ENCODE data around the gene DSCAML1. TPM values are rescaled to one million over a fixed set of nuclear protein-coding genes. Genes with fewer than 3 reads are reported as not detected.

Gene DSCAML1
- total RNA-seq, 4 donors from 2014 or later: 0.54 to 1.8 (median 0.99) TPM

DNA sequence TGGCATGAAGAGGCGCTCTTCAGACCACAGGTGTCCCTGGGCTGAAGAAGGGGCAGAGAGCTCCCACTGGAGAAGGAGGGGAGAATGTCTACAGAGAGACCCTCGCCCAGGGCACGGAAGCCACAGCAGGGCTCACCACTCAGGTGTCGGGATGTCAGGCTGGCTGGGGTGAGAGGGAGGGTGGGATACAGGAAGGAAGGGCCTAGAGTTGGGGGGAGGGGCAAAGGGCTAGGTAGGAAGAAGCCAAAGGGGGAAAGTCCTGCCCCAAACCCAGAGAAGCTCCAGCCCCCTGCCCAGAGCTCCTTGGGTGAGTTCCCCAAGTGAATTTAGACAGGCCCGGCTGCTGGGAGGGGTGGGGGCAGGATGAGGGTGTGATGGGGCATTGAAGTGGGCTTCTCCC is 237.3 kb downstream of the DSCAML1 start:
- no peaks in the 10 kb centered on the region for H3K36me3 ChIP-seq
- H3K27me3 ChIP-seq: no peaks in the 10 kb centered on the region
- H3K4me1 ChIP-seq: peaks cover 0 to 3% of the 10 kb centered on the region in 2 donors
- DNase-seq: no peak
- WGBS, 2 donors: 81 to 95% methylated on average over 5 of the region's 5 CpGs
- TF ChIP-seq POLR2A (IDR thresholded peaks at IDR 0.05): no peak
- TF ChIP-seq, protein P1, sequence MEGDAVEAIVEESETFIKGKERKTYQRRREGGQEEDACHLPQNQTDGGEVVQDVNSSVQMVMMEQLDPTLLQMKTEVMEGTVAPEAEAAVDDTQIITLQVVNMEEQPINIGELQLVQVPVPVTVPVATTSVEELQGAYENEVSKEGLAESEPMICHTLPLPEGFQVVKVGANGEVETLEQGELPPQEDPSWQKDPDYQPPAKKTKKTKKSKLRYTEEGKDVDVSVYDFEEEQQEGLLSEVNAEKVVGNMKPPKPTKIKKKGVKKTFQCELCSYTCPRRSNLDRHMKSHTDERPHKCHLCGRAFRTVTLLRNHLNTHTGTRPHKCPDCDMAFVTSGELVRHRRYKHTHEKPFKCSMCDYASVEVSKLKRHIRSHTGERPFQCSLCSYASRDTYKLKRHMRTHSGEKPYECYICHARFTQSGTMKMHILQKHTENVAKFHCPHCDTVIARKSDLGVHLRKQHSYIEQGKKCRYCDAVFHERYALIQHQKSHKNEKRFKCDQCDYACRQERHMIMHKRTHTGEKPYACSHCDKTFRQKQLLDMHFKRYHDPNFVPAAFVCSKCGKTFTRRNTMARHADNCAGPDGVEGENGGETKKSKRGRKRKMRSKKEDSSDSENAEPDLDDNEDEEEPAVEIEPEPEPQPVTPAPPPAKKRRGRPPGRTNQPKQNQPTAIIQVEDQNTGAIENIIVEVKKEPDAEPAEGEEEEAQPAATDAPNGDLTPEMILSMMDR (IDR thresholded peaks at IDR 0.05): no peak
- no peak overlapping the region for H3K4me3 ChIP-seq (replicated peaks in 1 of 3)
- H3K9me3 ChIP-seq: no peaks in the 10 kb centered on the region
- no peak overlapping the region for H3K27ac ChIP-seq
- intact Hi-C loops (cut with DNase I): no loop called here

GRCh38 chr11:117557361-117557760 is 239.7 kb downstream of the DSCAML1 start:
- Histone ChIP-seq H3K4me1 (peaks cover 0 to 3% of the 10 kb centered on the region in 2 donors), H3K9me3 (no peaks in the 10 kb centered on the region), H3K27me3 (no peaks in the 10 kb centered on the region), H3K36me3 (no peaks in the 10 kb centered on the region), H3K4me3 (replicated peaks in 1 of 3) (no peak overlapping the region), H3K27ac (no peak overlapping the region)
- no peak for TF ChIP-seq POLR2A (IDR thresholded peaks at IDR 0.05)
- TF ChIP-seq, protein P1 (IDR thresholded peaks at IDR 0.05): no peak
- WGBS, 2 donors: 70% methylated on average over 7 of the region's 7 CpGs
- DNase-seq: no peak
- intact Hi-C loops (cut with DNase I): no loop called here

DNA sequence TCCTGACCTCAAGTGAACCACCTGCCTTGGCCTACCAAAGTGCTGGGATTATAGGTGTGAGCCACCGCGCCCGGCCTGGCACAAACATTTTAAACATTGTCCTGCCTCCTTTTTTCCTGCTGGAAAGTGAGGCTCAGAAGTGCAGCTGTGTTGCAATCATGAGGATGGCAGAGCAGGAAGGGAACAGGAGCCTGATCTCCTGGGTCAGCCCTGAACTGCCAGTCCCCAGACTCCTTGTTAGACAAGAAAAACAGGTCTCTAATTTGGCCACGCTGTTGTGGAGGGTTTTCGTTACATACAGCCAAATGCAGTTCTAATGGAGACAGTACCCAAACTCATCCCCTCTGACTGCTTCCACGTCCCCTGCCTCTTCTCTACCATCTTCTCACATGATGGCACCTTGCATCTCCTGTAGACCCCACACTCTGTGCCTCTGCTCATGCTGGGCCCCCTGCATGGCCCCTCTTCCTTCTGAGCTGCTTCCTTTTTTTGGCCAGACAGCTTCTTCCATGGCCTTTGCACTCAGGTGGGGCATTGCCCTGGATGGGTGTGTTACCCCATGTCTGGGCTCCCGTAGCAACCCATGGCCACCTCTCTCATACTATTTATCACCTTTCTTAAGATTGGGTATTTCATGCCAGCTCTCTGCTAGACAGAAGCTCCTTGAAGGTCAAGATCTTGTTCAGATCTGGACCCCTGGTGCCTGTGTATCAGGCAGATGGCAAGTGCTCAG is 242.2 kb downstream of the DSCAML1 start:
- H3K4me3 ChIP-seq (replicated peaks in 1 of 3): no peak overlapping the region
- 79 to 86% methylated on average over 7 of the region's 7 CpGs for WGBS, 2 donors
- no peaks in the 10 kb centered on the region for H3K27me3 ChIP-seq
- TF ChIP-seq, protein P1 (IDR thresholded peaks at IDR 0.05): no peak
- no peak for TF ChIP-seq POLR2A (IDR thresholded peaks at IDR 0.05)
- H3K27ac ChIP-seq: no peak overlapping the region
- H3K4me1 ChIP-seq: no peaks in the 10 kb centered on the region
- DNase-seq: no peak
- no peaks in the 10 kb centered on the region for H3K9me3 ChIP-seq
- no peaks in the 10 kb centered on the region for H3K36me3 ChIP-seq
- intact Hi-C loops (cut with DNase I): no loop called here

- H3K36me3 ChIP-seq: no peaks in the 10 kb centered on the region
- TF ChIP-seq, protein P1 (IDR thresholded peaks at IDR 0.05): no peak
- no peak for TF ChIP-seq POLR2A (IDR thresholded peaks at IDR 0.05)
- 89 to 94% methylated on average over 9 of the region's 9 CpGs for WGBS, 2 donors
- no peak overlapping the region for H3K27ac ChIP-seq
- no peak overlapping the region for H3K4me3 ChIP-seq (replicated peaks in 1 of 3)
- intact Hi-C loops (cut with DNase I): no loop called here
- no peaks in the 10 kb centered on the region for H3K27me3 ChIP-seq
- no peak for DNase-seq
- no peaks in the 10 kb centered on the region for H3K4me1 ChIP-seq
- H3K9me3 ChIP-seq: no peaks in the 10 kb centered on the region
Observed at GRCh38 chr11:117552626-117553025, 244.4 kb downstream of the DSCAML1 start.

GRCh38 chr11:117551761-117552343 is 245.2 kb downstream of the DSCAML1 start:
- H3K4me1 ChIP-seq: no peaks in the 10 kb centered on the region
- H3K4me3 ChIP-seq (replicated peaks in 1 of 3): no peak overlapping the region
- no peaks in the 10 kb centered on the region for H3K36me3 ChIP-seq
- no peaks in the 10 kb centered on the region for H3K9me3 ChIP-seq
- intact Hi-C loops (cut with DNase I): no loop called here
- TF ChIP-seq, protein P1 (IDR thresholded peaks at IDR 0.05): no peak
- TF ChIP-seq POLR2A (IDR thresholded peaks at IDR 0.05): no peak
- WGBS, 2 donors: 85 to 88% methylated on average over 12 of the region's 12 CpGs
- H3K27me3 ChIP-seq: no peaks in the 10 kb centered on the region
- no peak overlapping the region for H3K27ac ChIP-seq
- DNase-seq: no peak
